Activated CD4-positive, alpha-beta T cell treated with anti-CD3 and anti-CD28 coated beads, Interleukin-2, amount 10 ng/mL, durations not matched to agents 24 days and 14 days (primary cell): ENCODE measurements around the gene PLXNA4. TPM values are rescaled to one million over a fixed set of nuclear protein-coding genes. Genes with fewer than 3 reads are reported as not detected.

ENCODE experiments used
- DNase-seq: peaks from one replicate; pipeline ENCODE4 v3.0.0; 2022
- H3K27ac Mint-ChIP-seq: one replicate; pipeline ENCODE4 v1.8.0; 2022; ENCODE audit warnings: mild to moderate bottlenecking, mixed read lengths
- H3K27me3 Mint-ChIP-seq: one replicate; pipeline ENCODE4 v1.8.0; 2022; ENCODE audit warnings: mixed read lengths
- H3K36me3 Mint-ChIP-seq: one replicate; pipeline ENCODE4 v1.8.0; 2022; ENCODE audit warnings: low read depth, mild to moderate bottlenecking, mixed read lengths
- H3K4me1 Mint-ChIP-seq: one replicate; pipeline ENCODE4 v1.8.0; 2021; ENCODE audit warnings: mixed read lengths
- H3K4me3 Mint-ChIP-seq: one replicate; pipeline ENCODE4 v1.8.0; 2022; ENCODE audit warnings: mild to moderate bottlenecking, moderate library complexity, mixed read lengths
- H3K9me3 Mint-ChIP-seq: one replicate; pipeline ENCODE4 v1.8.0; 2021; ENCODE audit warnings: mixed read lengths
- intact Hi-C: fragments of 100-400 bp; cut with micrococcal nuclease; formaldehyde crosslinking; loops from one replicate; pipeline ENCODE4 v1.15.1; 2023
- total RNA-seq: library from RNA; stranded (reverse); gene quantifications from 2 replicates; pipeline ENCODE4 v1.2.3, GENCODE V29; 2022

Gene PLXNA4
- total RNA-seq, 1 donor from 2014 or later, result 0.70 TPM

GRCh38 chr7:132527467-132528410, 48.5 kb downstream of the PLXNA4 start:
- intact Hi-C loops, result no loop called here
- no peak for DNase-seq
- Mint-ChIP-seq H3K4me3 (no peak overlapping the region), H3K36me3 (peaks cover 3% of the 10 kb centered on the region), H3K9me3 (no peaks in the 10 kb centered on the region), H3K27ac (no peak overlapping the region), H3K27me3 (no peaks in the 10 kb centered on the region), H3K4me1 (peaks cover 32% of the 10 kb centered on the region)

- Mint-ChIP-seq H3K4me1 (peaks cover 22% of the 10 kb centered on the region), H3K27ac (no peak overlapping the region), H3K36me3 (peaks cover 3% of the 10 kb centered on the region), H3K27me3 (no peaks in the 10 kb centered on the region), H3K4me3 (no peak overlapping the region), H3K9me3 (no peaks in the 10 kb centered on the region)
- peak; percentile 64 for DNase-seq
- intact Hi-C loops, result no loop called here
Observed at GRCh38 chr7:132526111-132526740, 50.0 kb downstream of the PLXNA4 start.

- Mint-ChIP-seq H3K9me3 (no peaks in the 10 kb centered on the region), H3K27me3 (no peaks in the 10 kb centered on the region), H3K4me3 (no peak overlapping the region), H3K27ac (no peak overlapping the region), H3K4me1 (peaks cover 20% of the 10 kb centered on the region), H3K36me3 (no peaks in the 10 kb centered on the region)
- intact Hi-C loops, result no loop called here
- no peak for DNase-seq
Observed at GRCh38 chr7:132521423-132521822, 54.8 kb downstream of the PLXNA4 start.

GRCh38 chr7:132520591-132521280, 55.5 kb downstream of the PLXNA4 start:
- intact Hi-C loops, result no loop called here
- no peaks in the 10 kb centered on the region for H3K9me3 Mint-ChIP-seq
- H3K36me3 Mint-ChIP-seq, result no peaks in the 10 kb centered on the region
- H3K4me3 Mint-ChIP-seq, result no peak overlapping the region
- no peaks in the 10 kb centered on the region for H3K27me3 Mint-ChIP-seq
- H3K27ac Mint-ChIP-seq, result no peak overlapping the region
- peaks cover 15% of the 10 kb centered on the region for H3K4me1 Mint-ChIP-seq
- DNase-seq, result no peak

- no peaks in the 10 kb centered on the region for H3K36me3 Mint-ChIP-seq
- H3K27me3 Mint-ChIP-seq, result no peaks in the 10 kb centered on the region
- no peak overlapping the region for H3K4me3 Mint-ChIP-seq
- intact Hi-C loops, result loop anchor here (2.0 kb wide), 1 partner anchor 37 kb away; no protein-coding TSS in a partner anchor
- no peak for DNase-seq
- H3K9me3 Mint-ChIP-seq, result no peaks in the 10 kb centered on the region
- no peak overlapping the region for H3K27ac Mint-ChIP-seq
- peaks cover 15% of the 10 kb centered on the region for H3K4me1 Mint-ChIP-seq
Observed at GRCh38 chr7:132519936-132520335, 56.3 kb downstream of the PLXNA4 start.

GRCh38 chr7:132518839-132519173, 57.5 kb downstream of the PLXNA4 start:
- H3K9me3 Mint-ChIP-seq, result no peaks in the 10 kb centered on the region
- H3K4me1 Mint-ChIP-seq, result peaks cover 15% of the 10 kb centered on the region
- H3K27ac Mint-ChIP-seq, result no peak overlapping the region
- H3K4me3 Mint-ChIP-seq, result no peak overlapping the region
- DNase-seq, result no peak
- peaks cover 2% of the 10 kb centered on the region for H3K27me3 Mint-ChIP-seq
- H3K36me3 Mint-ChIP-seq, result no peaks in the 10 kb centered on the region
- intact Hi-C loops, result loop anchor here (2.0 kb wide), 1 partner anchor 38 kb away; no protein-coding TSS in a partner anchor

- no peak overlapping the region for H3K4me3 Mint-ChIP-seq
- no peak overlapping the region for H3K27ac Mint-ChIP-seq
- H3K36me3 Mint-ChIP-seq, result no peaks in the 10 kb centered on the region
- intact Hi-C loops, result loop anchor here (2.0 kb wide), 1 partner anchor 39 kb away; no protein-coding TSS in a partner anchor
- peaks cover 15% of the 10 kb centered on the region for H3K4me1 Mint-ChIP-seq
- H3K27me3 Mint-ChIP-seq, result peaks cover 2% of the 10 kb centered on the region
- H3K9me3 Mint-ChIP-seq, result no peaks in the 10 kb centered on the region
- DNase-seq, result peak; percentile 72
Observed at GRCh38 chr7:132518102-132518838, 58.0 kb downstream of the PLXNA4 start.

GRCh38 chr7:132516042-132516840, 60.0 kb downstream of the PLXNA4 start:
- no peak overlapping the region for H3K27ac Mint-ChIP-seq
- no peaks in the 10 kb centered on the region for H3K36me3 Mint-ChIP-seq
- H3K4me1 Mint-ChIP-seq, result peaks cover 23% of the 10 kb centered on the region
- H3K4me3 Mint-ChIP-seq, result no peak overlapping the region
- H3K27me3 Mint-ChIP-seq, result peaks cover 5% of the 10 kb centered on the region
- no peaks in the 10 kb centered on the region for H3K9me3 Mint-ChIP-seq
- no peak for DNase-seq
- intact Hi-C loops, result no loop called here

GRCh38 chr7:132515181-132515580, 61.1 kb downstream of the PLXNA4 start:
- Mint-ChIP-seq H3K27ac (no peak overlapping the region), H3K9me3 (no peaks in the 10 kb centered on the region), H3K4me1 (peaks cover 30% of the 10 kb centered on the region), H3K36me3 (no peaks in the 10 kb centered on the region), H3K4me3 (no peak overlapping the region), H3K27me3 (peaks cover 9% of the 10 kb centered on the region)
- DNase-seq, result no peak
- intact Hi-C loops, result no loop called here

- H3K27ac Mint-ChIP-seq, result no peak overlapping the region
- H3K4me1 Mint-ChIP-seq, result peaks cover 34% of the 10 kb centered on the region
- no peaks in the 10 kb centered on the region for H3K9me3 Mint-ChIP-seq
- intact Hi-C loops, result no loop called here
- DNase-seq, result no peak
- H3K4me3 Mint-ChIP-seq, result no peak overlapping the region
- peaks cover 9% of the 10 kb centered on the region for H3K27me3 Mint-ChIP-seq
- H3K36me3 Mint-ChIP-seq, result no peaks in the 10 kb centered on the region
Observed at GRCh38 chr7:132514430-132514829, 61.8 kb downstream of the PLXNA4 start.

GRCh38 chr7:132511921-132512320, 64.3 kb downstream of the PLXNA4 start:
- intact Hi-C loops, result no loop called here
- Mint-ChIP-seq H3K36me3 (no peaks in the 10 kb centered on the region), H3K4me3 (no peak overlapping the region), H3K4me1 (peaks cover 28% of the 10 kb centered on the region), H3K27me3 (peaks cover 9% of the 10 kb centered on the region), H3K27ac (no peak overlapping the region), H3K9me3 (no peaks in the 10 kb centered on the region)
- no peak for DNase-seq

- intact Hi-C loops, result no loop called here
- Mint-ChIP-seq H3K27ac (no peak overlapping the region), H3K9me3 (no peaks in the 10 kb centered on the region), H3K27me3 (peaks cover 9% of the 10 kb centered on the region), H3K4me1 (peaks cover 28% of the 10 kb centered on the region), H3K4me3 (no peak overlapping the region), H3K36me3 (no peaks in the 10 kb centered on the region)
- DNase-seq, result no peak
Observed at GRCh38 chr7:132511387-132511786, 64.9 kb downstream of the PLXNA4 start.

- intact Hi-C loops, result no loop called here
- Mint-ChIP-seq H3K36me3 (peaks cover 4% of the 10 kb centered on the region), H3K4me1 (peaks cover 28% of the 10 kb centered on the region), H3K4me3 (no peak overlapping the region), H3K27me3 (peaks cover 9% of the 10 kb centered on the region), H3K9me3 (no peaks in the 10 kb centered on the region), H3K27ac (no peak overlapping the region)
- no peak for DNase-seq
Observed at GRCh38 chr7:132509643-132510042, 66.6 kb downstream of the PLXNA4 start.
